Activated T-helper 2 cell treated with anti-CD3 and anti-CD28 coated beads, Interferon-gamma antibody, Interleukin-2, Interleukin-4, amounts not matched to agents 10 μg/mL and 5 μg/mL and 100 μg/mL, durations not matched to agents 14 hours and 24 hours and 36 hours (primary cell): Measurements from ENCODE around the gene MYRIP. TPM values are rescaled to one million over a fixed set of nuclear protein-coding genes. Genes with fewer than 3 reads are reported as not detected.

Source experiments
- DNase-seq: peaks from one replicate; pipeline ENCODE4 v3.0.0; 2021; ENCODE audit warnings: low spot score
- H3K27ac Mint-ChIP-seq: one replicate; pipeline ENCODE4 v1.8.0; 2021; ENCODE audit warnings: mixed read lengths
- H3K27me3 Mint-ChIP-seq: one replicate; pipeline ENCODE4 v1.8.0; 2021; ENCODE audit warnings: low read depth, mixed read lengths
- H3K36me3 Mint-ChIP-seq: one replicate; pipeline ENCODE4 v1.8.0; 2021; ENCODE audit warnings: low read depth, mixed read lengths
- H3K4me1 Mint-ChIP-seq: one replicate; pipeline ENCODE4 v1.8.0; 2021; ENCODE audit warnings: low read depth, mixed read lengths
- H3K4me3 Mint-ChIP-seq: one replicate; pipeline ENCODE4 v1.8.0; 2021; ENCODE audit warnings: low read depth, mild to moderate bottlenecking, moderate library complexity, mixed read lengths
- H3K9me3 Mint-ChIP-seq: one replicate; pipeline ENCODE4 v1.8.0; 2021; ENCODE audit warnings: mixed read lengths
- intact Hi-C: fragments of 100-400 bp; cut with micrococcal nuclease; formaldehyde crosslinking; loops from one replicate; pipeline ENCODE4 v1.15.1; 2023
- total RNA-seq: library from RNA; stranded (reverse); gene quantifications from 2 replicates; pipeline ENCODE4 v1.2.3, GENCODE V29; 2022

Gene MYRIP
- total RNA-seq, 1 donor from 2014 or later, result not detected

GRCh38 chr3:39965997-39966396 is 156.6 kb downstream of the MYRIP start:
- peaks cover 2% of the 10 kb centered on the region for H3K27me3 Mint-ChIP-seq
- H3K9me3 Mint-ChIP-seq, result no peaks in the 10 kb centered on the region
- H3K4me3 Mint-ChIP-seq, result no peak overlapping the region
- H3K27ac Mint-ChIP-seq, result no peak overlapping the region
- no peak for DNase-seq
- intact Hi-C loops, result no loop called here
- H3K4me1 Mint-ChIP-seq, result no peaks in the 10 kb centered on the region
- no peaks in the 10 kb centered on the region for H3K36me3 Mint-ChIP-seq

GRCh38 chr3:39970982-39971381 is 161.6 kb downstream of the MYRIP start:
- H3K4me1 Mint-ChIP-seq, result no peaks in the 10 kb centered on the region
- no peak for DNase-seq
- peaks cover 2% of the 10 kb centered on the region for H3K27me3 Mint-ChIP-seq
- no peak overlapping the region for H3K27ac Mint-ChIP-seq
- intact Hi-C loops, result no loop called here
- no peaks in the 10 kb centered on the region for H3K36me3 Mint-ChIP-seq
- no peak overlapping the region for H3K4me3 Mint-ChIP-seq
- no peaks in the 10 kb centered on the region for H3K9me3 Mint-ChIP-seq

DNA sequence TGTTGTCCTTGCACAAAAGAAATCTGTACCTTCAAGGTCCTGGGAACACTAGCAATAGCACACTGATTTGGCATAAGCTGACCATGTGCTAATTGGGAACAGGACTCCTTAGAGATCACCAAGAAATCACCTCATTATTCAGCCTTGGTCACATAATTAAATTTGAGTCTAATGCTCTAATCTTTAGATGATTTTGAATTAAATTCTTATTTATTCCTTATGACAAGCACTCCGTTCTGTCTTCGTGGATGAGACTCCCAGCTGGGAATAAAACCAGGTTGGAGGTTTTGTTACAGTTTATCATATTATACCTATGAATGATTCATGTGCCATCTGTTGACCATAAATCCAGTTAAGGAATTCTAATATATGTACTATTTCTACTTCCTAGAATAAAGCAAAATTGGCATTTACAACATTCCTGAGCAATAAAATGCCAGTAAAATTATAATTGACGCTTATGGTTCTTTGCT is 162.2 kb downstream of the MYRIP start:
- peaks cover 2% of the 10 kb centered on the region for H3K27me3 Mint-ChIP-seq
- H3K4me1 Mint-ChIP-seq, result no peaks in the 10 kb centered on the region
- no peaks in the 10 kb centered on the region for H3K9me3 Mint-ChIP-seq
- no peaks in the 10 kb centered on the region for H3K36me3 Mint-ChIP-seq
- DNase-seq, result no peak
- intact Hi-C loops, result no loop called here
- H3K4me3 Mint-ChIP-seq, result no peak overlapping the region
- H3K27ac Mint-ChIP-seq, result no peak overlapping the region

DNA sequence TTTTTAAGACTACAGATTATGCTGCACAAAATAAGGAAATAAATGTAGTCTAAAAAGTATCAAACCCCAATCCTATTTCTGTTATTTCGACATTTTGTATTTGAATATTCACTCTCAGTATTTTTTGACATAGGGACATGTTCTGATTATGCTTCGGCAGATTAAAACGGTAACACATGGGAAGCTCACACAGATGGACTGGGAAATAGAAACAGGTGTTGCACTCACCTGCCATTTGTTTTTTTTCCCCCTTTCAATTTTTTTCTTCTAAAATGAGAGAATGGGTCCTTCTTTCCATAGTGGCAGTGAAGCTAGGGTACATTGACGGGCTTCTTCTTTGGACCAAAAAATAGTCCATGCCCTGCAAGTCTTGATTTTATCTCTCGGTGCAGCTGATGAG is 163.1 kb downstream of the MYRIP start:
- no peaks in the 10 kb centered on the region for H3K27me3 Mint-ChIP-seq
- no peak for DNase-seq
- intact Hi-C loops, result no loop called here
- H3K27ac Mint-ChIP-seq, result no peak overlapping the region
- H3K36me3 Mint-ChIP-seq, result no peaks in the 10 kb centered on the region
- H3K4me1 Mint-ChIP-seq, result no peaks in the 10 kb centered on the region
- no peaks in the 10 kb centered on the region for H3K9me3 Mint-ChIP-seq
- no peak overlapping the region for H3K4me3 Mint-ChIP-seq

GRCh38 chr3:39977058-39977794 is 167.8 kb downstream of the MYRIP start:
- no peak overlapping the region for H3K27ac Mint-ChIP-seq
- no peaks in the 10 kb centered on the region for H3K4me1 Mint-ChIP-seq
- no peak overlapping the region for H3K4me3 Mint-ChIP-seq
- H3K9me3 Mint-ChIP-seq, result no peaks in the 10 kb centered on the region
- no peaks in the 10 kb centered on the region for H3K27me3 Mint-ChIP-seq
- intact Hi-C loops, result no loop called here
- no peak for DNase-seq
- H3K36me3 Mint-ChIP-seq, result no peaks in the 10 kb centered on the region

- H3K27ac Mint-ChIP-seq, result no peak overlapping the region
- H3K4me3 Mint-ChIP-seq, result no peak overlapping the region
- no peaks in the 10 kb centered on the region for H3K27me3 Mint-ChIP-seq
- no peak for DNase-seq
- no peaks in the 10 kb centered on the region for H3K36me3 Mint-ChIP-seq
- no peaks in the 10 kb centered on the region for H3K9me3 Mint-ChIP-seq
- H3K4me1 Mint-ChIP-seq, result no peaks in the 10 kb centered on the region
- intact Hi-C loops, result no loop called here
These were observed 168.9 kb downstream of the MYRIP start for GRCh38 chr3:39978308-39978707.

GRCh38 chr3:39980058-39980457 is 170.6 kb downstream of the MYRIP start:
- DNase-seq, result no peak
- no peaks in the 10 kb centered on the region for H3K27me3 Mint-ChIP-seq
- intact Hi-C loops, result no loop called here
- H3K4me3 Mint-ChIP-seq, result no peak overlapping the region
- no peak overlapping the region for H3K27ac Mint-ChIP-seq
- no peaks in the 10 kb centered on the region for H3K36me3 Mint-ChIP-seq
- no peaks in the 10 kb centered on the region for H3K4me1 Mint-ChIP-seq
- no peaks in the 10 kb centered on the region for H3K9me3 Mint-ChIP-seq

- H3K9me3 Mint-ChIP-seq, result no peaks in the 10 kb centered on the region
These were observed 171.4 kb downstream of the MYRIP start for GRCh38 chr3:39980781-39981180.

GRCh38 chr3:39981547-39982184 is 172.3 kb downstream of the MYRIP start:
- H3K36me3 Mint-ChIP-seq, result no peaks in the 10 kb centered on the region
- H3K4me3 Mint-ChIP-seq, result no peak overlapping the region
- H3K4me1 Mint-ChIP-seq, result no peaks in the 10 kb centered on the region
- no peak overlapping the region for H3K27ac Mint-ChIP-seq
- intact Hi-C loops, result no loop called here
- H3K27me3 Mint-ChIP-seq, result no peaks in the 10 kb centered on the region
- no peaks in the 10 kb centered on the region for H3K9me3 Mint-ChIP-seq
- no peak for DNase-seq

More at GRCh38 chr3:39980781-39981180, 171.4 kb downstream of the MYRIP start:
- H3K4me3 Mint-ChIP-seq, result no peak overlapping the region
- intact Hi-C loops, result no loop called here
- H3K27ac Mint-ChIP-seq, result no peak overlapping the region
- H3K36me3 Mint-ChIP-seq, result no peaks in the 10 kb centered on the region
- no peaks in the 10 kb centered on the region for H3K27me3 Mint-ChIP-seq
- no peaks in the 10 kb centered on the region for H3K4me1 Mint-ChIP-seq
- DNase-seq, result no peak

DNA sequence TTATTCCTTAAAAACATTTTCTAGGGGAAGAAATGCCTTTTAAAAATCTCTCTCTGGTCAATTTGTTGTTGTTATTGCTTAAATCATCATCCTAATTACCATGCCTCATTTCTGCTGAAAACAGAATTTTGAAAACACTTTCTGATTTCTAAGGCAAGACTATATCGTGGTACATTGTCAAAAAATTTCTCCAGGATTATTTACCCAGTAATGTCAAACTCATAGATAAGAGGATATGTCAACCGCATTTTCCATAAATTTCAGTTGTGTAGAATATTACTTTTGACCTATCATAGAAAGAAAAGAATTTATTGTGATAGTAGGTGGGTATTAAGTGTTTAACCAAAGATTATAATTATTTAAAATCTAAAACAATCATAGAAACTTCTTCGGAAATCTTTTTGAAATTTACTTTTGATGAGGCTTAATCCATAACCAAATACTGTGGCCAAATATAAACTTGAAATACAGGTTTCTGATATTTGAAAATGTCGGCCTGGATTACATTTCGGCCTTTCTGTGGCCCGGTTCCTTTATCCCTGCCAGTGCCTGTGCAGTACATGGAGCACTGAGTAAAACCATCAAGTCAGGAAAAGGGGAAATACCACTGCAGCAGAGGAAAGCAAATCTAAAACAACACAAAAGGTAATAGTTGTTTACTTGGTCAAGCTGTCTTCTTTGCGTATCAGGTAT is 173.4 kb downstream of the MYRIP start:
- H3K9me3 Mint-ChIP-seq, result no peaks in the 10 kb centered on the region
- intact Hi-C loops, result no loop called here
- H3K36me3 Mint-ChIP-seq, result no peaks in the 10 kb centered on the region
- no peak overlapping the region for H3K27ac Mint-ChIP-seq
- H3K27me3 Mint-ChIP-seq, result no peaks in the 10 kb centered on the region
- DNase-seq, result no peak
- H3K4me3 Mint-ChIP-seq, result no peak overlapping the region
- H3K4me1 Mint-ChIP-seq, result no peaks in the 10 kb centered on the region

DNA sequence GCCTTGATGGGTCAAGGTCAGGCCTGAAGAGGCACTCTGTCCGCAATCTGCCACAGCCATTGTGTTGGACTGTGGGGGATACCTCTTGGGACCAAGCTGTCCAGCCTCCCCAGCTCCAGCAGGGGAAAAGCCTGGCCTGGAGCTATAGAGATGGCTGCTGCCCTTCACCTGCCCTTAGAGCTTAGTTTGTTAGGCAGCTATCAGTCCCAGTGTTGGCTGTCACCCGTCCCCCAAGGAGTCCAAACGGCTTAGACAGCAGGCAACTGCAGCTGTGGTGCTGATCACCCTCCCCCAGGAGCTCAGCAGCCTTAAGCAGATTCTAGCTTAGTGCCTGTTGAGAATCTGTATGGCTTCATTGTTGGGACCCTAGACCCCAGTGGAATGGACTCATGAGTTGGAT is 180.3 kb downstream of the MYRIP start:
- no peak overlapping the region for H3K4me3 Mint-ChIP-seq
- H3K36me3 Mint-ChIP-seq, result no peaks in the 10 kb centered on the region

GRCh38 chr3:39990532-39990931 is 181.1 kb downstream of the MYRIP start:
- no peaks in the 10 kb centered on the region for H3K36me3 Mint-ChIP-seq
- DNase-seq, result no peak
- intact Hi-C loops, result loop anchor here (10.0 kb wide), 1 partner anchor 546 kb away; no protein-coding TSS in a partner anchor
- H3K27ac Mint-ChIP-seq, result no peak overlapping the region
- no peak overlapping the region for H3K4me3 Mint-ChIP-seq
- H3K4me1 Mint-ChIP-seq, result no peaks in the 10 kb centered on the region
- H3K27me3 Mint-ChIP-seq, result no peaks in the 10 kb centered on the region
- H3K9me3 Mint-ChIP-seq, result no peaks in the 10 kb centered on the region

More for the DNA sequence above, 180.3 kb downstream of the MYRIP start:
- Mint-ChIP-seq H3K4me1 (no peaks in the 10 kb centered on the region), H3K9me3 (no peaks in the 10 kb centered on the region), H3K27ac (no peak overlapping the region), H3K27me3 (no peaks in the 10 kb centered on the region)
- intact Hi-C loops, result loop anchor here (10.0 kb wide), 1 partner anchor 545 kb away; no protein-coding TSS in a partner anchor
- no peak for DNase-seq

DNA sequence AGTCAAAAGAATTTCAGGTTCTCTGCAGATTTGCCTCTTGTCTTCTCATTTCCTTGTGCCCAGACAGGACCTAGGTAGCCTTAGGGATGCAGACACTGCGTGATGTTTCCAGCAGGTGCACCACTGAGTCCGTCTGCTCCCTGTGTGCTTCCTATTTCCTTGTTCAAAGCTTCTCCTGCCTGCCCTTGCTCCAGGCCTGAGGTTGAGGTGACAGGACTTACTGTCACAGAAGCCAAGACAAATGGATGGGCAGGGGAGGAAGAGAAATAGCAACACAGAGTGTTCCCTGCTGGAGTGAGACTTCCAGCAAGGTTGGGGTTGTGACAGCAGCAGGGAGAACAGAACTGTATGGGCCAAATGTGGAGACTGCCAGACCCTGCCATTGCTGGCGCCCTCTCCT is 199.4 kb downstream of the MYRIP start:
- Mint-ChIP-seq H3K4me1 (no peaks in the 10 kb centered on the region), H3K36me3 (no peaks in the 10 kb centered on the region), H3K27ac (no peak overlapping the region), H3K4me3 (no peak overlapping the region), H3K27me3 (no peaks in the 10 kb centered on the region), H3K9me3 (no peaks in the 10 kb centered on the region)
- DNase-seq, result no peak
- intact Hi-C loops, result no loop called here
